Endothelial cell of umbilical vein (primary cell): ENCODE results near the gene SORCS2. TPM values are rescaled to one million over a fixed set of nuclear protein-coding genes. Genes with fewer than 3 reads are reported as not detected.

ENCODE experiments used
- BruUV-seq: library from RNA; stranded (reverse); fragments of 400-500 nt; replicated peaks from 2 replicates; lab custom pipeline; 2021; lab: Mats Ljungman, UMichigan
- CTCF ChIA-PET: fragments of 300-600, 350-600 bp; sonication (Branson Sonifier 250); formaldehyde crosslinking; loops from one replicate; lab custom pipeline; 2021; ENCODE audit warnings: antibody characterized with exemption, inconsistent platforms; lab: Charles Lee
- POLR2A ChIA-PET: fragments of 300-600, 350-600 bp; sonication (Branson Sonifier 250); formaldehyde crosslinking; loops from one replicate; lab custom pipeline; 2021; ENCODE audit warnings: antibody characterized with exemption, inconsistent platforms; lab: Charles Lee
- DNase-seq: peaks from one replicate; pipeline ENCODE4 v3.0.0-alpha.2; 2011; ENCODE audit warnings: low read depth, low spot score
- FAIRE-seq: peaks from 2 replicates; lab custom pipeline; 2011; peaks lifted over from hg19 to GRCh38; lab: Jason Lieb, UNC
- H2AFZ ChIP-seq: 2 replicates; pipeline ENCODE4 v1.6.0; 2012; ENCODE audit warnings: low read depth, low read length, control low read depth, inconsistent platforms
- H3K27ac ChIP-seq: 2 replicates; pipeline ENCODE4 v1.5.1; 2011; ENCODE audit warnings: low read depth, mild to moderate bottlenecking, control low read depth, low read length, moderate library complexity; ENCODE audit not compliant: insufficient read depth
- H3K27me3 ChIP-seq, 2 experiments: 2 replicates each; pipeline versions ENCODE4 v1.6.0 to v1.6.1; 2011; ENCODE audit warnings: low read length in 2 of 2, mixed read lengths in 1 of 2; ENCODE audit not compliant: control insufficient read depth in 2 of 2, insufficient read depth in 2 of 2
- H3K36me3 ChIP-seq, 2 experiments: 2 replicates in 1 of 2; 3 replicates in 1 of 2; pipeline ENCODE4 v1.5.1; 2011; ENCODE audit warnings: low read length in 2 of 2, mild to moderate bottlenecking in 1 of 2, moderate library complexity in 1 of 2; ENCODE audit not compliant: control insufficient read depth in 2 of 2, insufficient read depth in 2 of 2; ENCODE audit errors: extremely low read depth in 1 of 2
- H3K4me1 ChIP-seq: 3 replicates; pipeline ENCODE4 v1.5.1; 2011; ENCODE audit warnings: mild to moderate bottlenecking, low read length; ENCODE audit not compliant: control insufficient read depth, insufficient read depth; ENCODE audit errors: extremely low read depth
- H3K4me2 ChIP-seq: 2 replicates; pipeline ENCODE4 v1.6.1; 2011; ENCODE audit warnings: low read length, control low read depth, mixed read lengths; ENCODE audit not compliant: insufficient read depth
- H3K4me3 ChIP-seq, 3 experiments: fragments of 200-600 bp in 1 of 3; sonication (generic), shearing (Covaris generic) in 1 of 3; replicated peaks in 1 of 3; 2 replicates each; pipeline ENCODE4 v1.5.1; 2011 to 2016; ENCODE audit warnings: control low read depth in 3 of 3, low read length in 3 of 3, mild to moderate bottlenecking in 2 of 3, inconsistent platforms in 1 of 3, low read depth in 1 of 3, moderate library complexity in 1 of 3; ENCODE audit not compliant: insufficient read depth in 1 of 3
- H3K79me2 ChIP-seq: 2 replicates; pipeline ENCODE4 v1.6.0; 2012; ENCODE audit warnings: low read length, inconsistent platforms; ENCODE audit not compliant: control insufficient read depth, insufficient read depth
- H3K9ac ChIP-seq: replicated peaks from 2 replicates; pipeline ENCODE3; 2011; ENCODE audit warnings: low read length, control low read depth; ENCODE audit not compliant: insufficient read depth; ENCODE audit errors: extremely low read depth
- H3K9me1 ChIP-seq: replicated peaks from 3 replicates; pipeline ENCODE4 v1.6.0; 2011; ENCODE audit warnings: mild to moderate bottlenecking, low read length; ENCODE audit not compliant: control insufficient read depth, insufficient read depth; ENCODE audit errors: extremely low read depth
- H3K9me3 ChIP-seq: replicated peaks from 2 replicates; pipeline ENCODE4 v1.5.1; 2012; ENCODE audit warnings: low read length, inconsistent platforms; ENCODE audit not compliant: control insufficient read depth, insufficient read depth
- H4K20me1 ChIP-seq: replicated peaks from 2 replicates; pipeline ENCODE3; 2011; ENCODE audit warnings: mild to moderate bottlenecking, low read length; ENCODE audit not compliant: control insufficient read depth, insufficient read depth; ENCODE audit errors: extremely low read depth
- EZH2 ChIP-seq: IDR thresholded peaks from 2 replicates; pipeline ENCODE4 v1.6.1; 2012; ENCODE audit warnings: borderline replicate concordance, low read depth, mild to moderate bottlenecking, moderate library complexity, low read length, inconsistent platforms; ENCODE audit not compliant: severe bottlenecking
- FOS ChIP-seq: IDR thresholded peaks from 2 replicates; pipeline ENCODE4 v1.6.1; 2011; ENCODE audit warnings: mild to moderate bottlenecking, low read length, moderate library complexity, borderline replicate concordance; ENCODE audit not compliant: insufficient read depth
- GATA2 ChIP-seq: IDR thresholded peaks from 2 replicates; pipeline ENCODE4 v1.7.0; 2011; ENCODE audit warnings: low read depth, mild to moderate bottlenecking, moderate library complexity, mixed read lengths, low read length; ENCODE audit not compliant: insufficient read length, insufficient read depth
- JUN ChIP-seq: IDR thresholded peaks from 2 replicates; pipeline ENCODE4 v1.6.1; 2011; ENCODE audit warnings: borderline replicate concordance, low read depth; ENCODE audit not compliant: insufficient read length, insufficient read depth
- MYC ChIP-seq: IDR thresholded peaks from one replicate; pipeline ENCODE4 v1.6.1; 2011; ENCODE audit warnings: mild to moderate bottlenecking, low read depth, low read length
- POLR2A ChIP-seq: IDR thresholded peaks from 2 replicates; pipeline ENCODE4 v1.6.1; 2012; ENCODE audit warnings: low read depth, mild to moderate bottlenecking, control low read depth, low read length
- dilution Hi-C: fragments of 300-500 bp; cut with MboI; formaldehyde crosslinking; loops from one replicate; pipeline ENCODE4 v1.15.0; 2019; ENCODE audit warnings: low sequenced_read_pairs; ENCODE audit not compliant: extremely low pct_ligation_motif_present
- intact Hi-C: fragments of 100-400 bp; cut with micrococcal nuclease; formaldehyde crosslinking; loops from one replicate; pipeline ENCODE4 v1.10.0; 2022
- polyA plus RNA-seq, 4 experiments: library from polyadenylated mRNA; depleted of rRNA in 3 of 4; stranded (reverse) in 3 of 4; unstranded in 1 of 4; fragments of >200 nt; gene quantifications; 2 replicates each; pipeline versions ENCODE4 v1.2.1 to v1.2.3, GENCODE V29; 2011 to 2012; ENCODE audit warnings: missing spikeins in 1 of 4
- total RNA-seq: library from RNA; stranded (reverse); gene quantifications from 2 replicates; pipeline ENCODE4 v1.2.3, GENCODE V29; 2021
- TF ChIP-seq, protein P1 (sequence below), 2 donors: IDR thresholded peaks; 1 replicate in 1 of 2; 2 replicates in 1 of 2; pipeline ENCODE4 v1.5.1; 2011; ENCODE audit warnings: low read length in 2 of 2, mild to moderate bottlenecking in 2 of 2, moderate library complexity in 2 of 2, control low read depth in 1 of 2, inconsistent platforms in 1 of 2, low read depth in 1 of 2; ENCODE audit not compliant: insufficient read depth in 1 of 2; ENCODE audit errors: extremely low read depth in 1 of 2

SORCS2 gene
- total and polyA plus RNA-seq, 2 donors (not counting 3 experiments of a cell fraction or from before 2014, with no cell fraction given) = not detected

DNA sequence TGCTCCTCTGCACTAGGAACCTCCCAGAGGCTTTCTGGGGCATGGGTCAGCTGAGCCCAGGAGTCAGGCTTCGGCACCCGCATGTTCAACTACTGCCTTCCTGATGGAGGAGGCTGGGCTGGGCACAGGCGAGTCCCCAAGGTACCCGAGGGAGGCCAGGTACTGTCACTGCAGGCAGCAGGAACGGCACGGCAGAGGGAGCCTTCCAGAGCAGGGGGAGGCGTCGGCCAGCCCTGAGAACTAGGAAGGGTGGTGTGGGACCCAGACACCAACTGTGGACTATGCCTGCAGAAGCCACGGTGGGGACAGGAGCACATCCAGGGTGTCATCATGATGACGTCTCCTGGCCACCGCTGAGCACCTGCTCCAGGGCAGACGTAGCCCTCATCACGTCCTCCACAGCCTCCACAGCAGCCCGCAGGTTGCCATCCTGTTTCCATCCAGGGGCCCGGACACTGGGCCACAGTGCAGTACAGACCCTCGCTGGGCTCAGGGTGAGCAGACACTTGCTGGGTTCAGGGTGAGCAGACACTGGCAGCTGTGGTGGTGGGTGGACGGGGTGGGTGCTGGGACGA, 40.8 kb downstream of the SORCS2 start:
- Histone ChIP-seq H3K9me3 (no peaks in the 10 kb centered on the region), H3K79me2 (no peaks in the 10 kb centered on the region), H3K4me2 (no peak overlapping the region), H2AFZ (no peak overlapping the region), H3K4me3 (no peak overlapping the region), H3K27me3 (no peaks in the 10 kb centered on the region), H3K9ac (no peak overlapping the region), H4K20me1 (no peaks in the 10 kb centered on the region), H3K9me1 (no peaks in the 10 kb centered on the region), H3K27ac (no peak overlapping the region), H3K4me1 (no peaks in the 10 kb centered on the region), H3K36me3 (no peaks in the 10 kb centered on the region)
- no peak for DNase-seq
- no TSS peak for BruUV-seq
- intact Hi-C loops = no loop called here
- no peak for FAIRE-seq
- ChIA-PET CTCF (no interaction called here), POLR2A (interaction anchor here (0.6 kb wide), 1 partner anchor 60 kb away, joined by 3 read pairs; no protein-coding TSS in a partner anchor)
- dilution Hi-C loops = no loop called here
- TF ChIP-seq, protein P1, sequence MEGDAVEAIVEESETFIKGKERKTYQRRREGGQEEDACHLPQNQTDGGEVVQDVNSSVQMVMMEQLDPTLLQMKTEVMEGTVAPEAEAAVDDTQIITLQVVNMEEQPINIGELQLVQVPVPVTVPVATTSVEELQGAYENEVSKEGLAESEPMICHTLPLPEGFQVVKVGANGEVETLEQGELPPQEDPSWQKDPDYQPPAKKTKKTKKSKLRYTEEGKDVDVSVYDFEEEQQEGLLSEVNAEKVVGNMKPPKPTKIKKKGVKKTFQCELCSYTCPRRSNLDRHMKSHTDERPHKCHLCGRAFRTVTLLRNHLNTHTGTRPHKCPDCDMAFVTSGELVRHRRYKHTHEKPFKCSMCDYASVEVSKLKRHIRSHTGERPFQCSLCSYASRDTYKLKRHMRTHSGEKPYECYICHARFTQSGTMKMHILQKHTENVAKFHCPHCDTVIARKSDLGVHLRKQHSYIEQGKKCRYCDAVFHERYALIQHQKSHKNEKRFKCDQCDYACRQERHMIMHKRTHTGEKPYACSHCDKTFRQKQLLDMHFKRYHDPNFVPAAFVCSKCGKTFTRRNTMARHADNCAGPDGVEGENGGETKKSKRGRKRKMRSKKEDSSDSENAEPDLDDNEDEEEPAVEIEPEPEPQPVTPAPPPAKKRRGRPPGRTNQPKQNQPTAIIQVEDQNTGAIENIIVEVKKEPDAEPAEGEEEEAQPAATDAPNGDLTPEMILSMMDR (IDR thresholded peaks at IDR 0.05; ENCODE audit: extremely low read depth in 1 of 2, insufficient read depth in 1 of 2, low read depth in 1 of 2, low read length in 2 of 2) = no peak
- TF ChIP-seq FOS (no peak), POLR2A (no peak), MYC (no peak), GATA2 (no peak), EZH2 (no peak), JUN (no peak)
